Activated CD4-positive, alpha-beta T cell treated with anti-CD3 and anti-CD28 coated beads, Interleukin-2, amount 10 ng/mL, durations not matched to agents 24 days and 14 days (primary cell): ENCODE measurements around the gene ITIH3. TPM values are rescaled to one million over a fixed set of nuclear protein-coding genes. Genes with fewer than 3 reads are reported as not detected.

Source experiments
- DNase-seq: peaks from one replicate; pipeline ENCODE4 v3.0.0; 2022
- H3K27ac Mint-ChIP-seq: one replicate; pipeline ENCODE4 v1.8.0; 2022; ENCODE audit warnings: mild to moderate bottlenecking, mixed read lengths
- H3K27me3 Mint-ChIP-seq: one replicate; pipeline ENCODE4 v1.8.0; 2022; ENCODE audit warnings: mixed read lengths
- H3K36me3 Mint-ChIP-seq: one replicate; pipeline ENCODE4 v1.8.0; 2022; ENCODE audit warnings: low read depth, mild to moderate bottlenecking, mixed read lengths
- H3K4me1 Mint-ChIP-seq: one replicate; pipeline ENCODE4 v1.8.0; 2021; ENCODE audit warnings: mixed read lengths
- H3K4me3 Mint-ChIP-seq: one replicate; pipeline ENCODE4 v1.8.0; 2022; ENCODE audit warnings: mild to moderate bottlenecking, moderate library complexity, mixed read lengths
- H3K9me3 Mint-ChIP-seq: one replicate; pipeline ENCODE4 v1.8.0; 2021; ENCODE audit warnings: mixed read lengths
- intact Hi-C: fragments of 100-400 bp; cut with micrococcal nuclease; formaldehyde crosslinking; loops from one replicate; pipeline ENCODE4 v1.15.1; 2023
- total RNA-seq: library from RNA; stranded (reverse); gene quantifications from 2 replicates; pipeline ENCODE4 v1.2.3, GENCODE V29; 2022

ITIH3 gene
- total RNA-seq, 1 donor from 2014 or later: not detected

DNA sequence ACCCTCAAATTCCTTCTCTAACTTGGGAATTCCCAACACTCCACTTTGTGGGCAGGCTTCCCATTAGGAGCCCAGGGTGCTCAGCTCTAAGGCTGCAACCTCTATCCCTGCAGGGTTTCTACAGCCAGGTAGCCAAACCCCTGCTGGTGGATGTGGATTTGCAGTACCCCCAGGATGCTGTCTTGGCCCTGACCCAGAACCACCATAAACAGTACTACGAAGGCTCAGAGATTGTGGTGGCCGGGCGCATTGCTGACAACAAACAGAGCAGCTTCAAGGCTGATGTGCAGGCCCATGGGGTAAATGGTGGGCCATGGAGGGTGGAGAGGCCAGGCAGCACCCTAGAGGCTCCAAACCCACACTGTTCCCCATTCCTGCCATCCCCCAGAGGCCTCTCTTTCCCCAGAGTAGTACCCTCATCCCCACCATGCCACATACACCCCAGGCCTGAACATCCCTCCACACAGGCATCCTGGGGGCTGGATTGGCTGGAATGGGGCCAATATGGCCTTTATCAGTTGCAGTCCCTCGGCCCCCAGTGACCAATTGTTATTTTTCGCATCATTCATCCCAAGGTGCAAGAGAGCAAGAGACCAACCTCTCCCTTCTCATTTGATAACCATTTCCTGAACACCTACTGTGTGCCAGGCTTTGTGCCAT, 9.5 kb upstream of the ITIH3 start:
- Mint-ChIP-seq H3K4me3 (no peak overlapping the region), H3K36me3 (no peaks in the 10 kb centered on the region), H3K9me3 (no peaks in the 10 kb centered on the region), H3K27me3 (peaks cover 17% of the 10 kb centered on the region), H3K27ac (no peak overlapping the region), H3K4me1 (peaks cover 3% of the 10 kb centered on the region)
- intact Hi-C loops: no loop called here
- DNase-seq: no peak

DNA sequence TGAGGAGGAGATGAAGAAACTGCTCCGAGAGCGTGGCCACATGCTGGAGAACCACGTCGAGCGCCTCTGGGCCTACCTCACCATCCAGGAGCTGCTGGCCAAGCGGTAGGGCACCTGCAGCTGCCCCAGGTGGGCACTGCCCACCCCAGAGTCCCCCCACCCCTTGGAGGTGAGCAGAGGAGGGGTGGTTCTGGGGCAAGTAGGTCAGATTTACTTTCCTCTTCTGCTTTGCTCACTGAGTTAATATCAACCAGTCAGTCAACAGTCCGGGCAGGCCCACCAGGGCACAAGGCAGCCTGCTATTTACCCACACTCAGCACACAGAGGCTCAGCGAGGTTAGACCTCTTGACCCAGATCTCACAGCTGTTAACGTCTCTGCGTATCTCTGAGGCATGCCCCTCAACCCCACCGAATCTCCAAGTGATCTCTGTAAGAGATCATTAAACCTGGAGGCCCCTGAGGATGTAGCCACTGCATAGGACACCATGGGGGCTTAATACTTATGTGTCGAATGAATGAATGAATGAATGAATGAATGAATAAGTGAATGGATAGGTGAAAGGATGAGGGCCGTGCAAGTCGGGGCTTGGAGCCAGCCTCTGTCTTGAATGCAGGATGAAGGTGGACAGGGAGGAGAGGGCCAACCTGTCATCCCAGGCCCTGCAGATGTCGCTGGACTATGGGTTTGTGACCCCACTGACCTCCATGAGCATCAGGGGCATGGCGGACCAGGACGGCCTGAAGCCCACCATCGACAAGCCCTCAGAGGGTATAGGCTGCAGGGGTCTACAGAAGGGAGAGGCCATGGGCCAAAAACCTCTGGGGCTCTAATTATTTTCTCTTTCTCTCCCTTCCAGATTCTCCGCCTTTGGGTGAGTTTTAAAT, 8.0 kb upstream of the ITIH3 start:
- H3K36me3 Mint-ChIP-seq: no peaks in the 10 kb centered on the region
- H3K4me3 Mint-ChIP-seq: no peak overlapping the region
- H3K4me1 Mint-ChIP-seq: peaks cover 3% of the 10 kb centered on the region
- DNase-seq: no peak
- peaks cover 12% of the 10 kb centered on the region for H3K27me3 Mint-ChIP-seq
- no peaks in the 10 kb centered on the region for H3K9me3 Mint-ChIP-seq
- intact Hi-C loops: no loop called here
- no peak overlapping the region for H3K27ac Mint-ChIP-seq

DNA sequence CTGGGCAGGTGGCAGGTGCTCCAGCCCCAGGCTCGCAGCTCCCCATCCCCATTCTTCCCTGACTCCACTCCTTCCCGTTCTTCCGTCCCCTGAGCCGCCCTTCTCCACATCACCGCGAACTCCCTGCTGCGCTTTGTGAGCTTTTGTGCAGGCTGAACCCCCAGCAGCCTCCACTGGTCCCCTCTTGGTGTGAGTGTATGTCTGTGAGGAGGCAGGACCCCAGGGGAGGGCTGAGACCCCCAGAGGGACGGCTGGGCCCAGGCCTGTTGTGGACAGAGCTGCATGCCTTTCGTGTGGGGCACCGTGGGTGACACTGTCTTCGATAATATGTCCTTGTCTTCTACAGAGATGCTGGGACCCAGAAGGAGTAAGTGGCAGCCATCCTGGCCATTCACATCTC, 7.3 kb upstream of the ITIH3 start:
- intact Hi-C loops: no loop called here
- Mint-ChIP-seq H3K9me3 (no peaks in the 10 kb centered on the region), H3K27me3 (peaks cover 7% of the 10 kb centered on the region), H3K27ac (no peak overlapping the region), H3K4me1 (no peaks in the 10 kb centered on the region), H3K4me3 (no peak overlapping the region), H3K36me3 (no peaks in the 10 kb centered on the region)
- no peak for DNase-seq

DNA sequence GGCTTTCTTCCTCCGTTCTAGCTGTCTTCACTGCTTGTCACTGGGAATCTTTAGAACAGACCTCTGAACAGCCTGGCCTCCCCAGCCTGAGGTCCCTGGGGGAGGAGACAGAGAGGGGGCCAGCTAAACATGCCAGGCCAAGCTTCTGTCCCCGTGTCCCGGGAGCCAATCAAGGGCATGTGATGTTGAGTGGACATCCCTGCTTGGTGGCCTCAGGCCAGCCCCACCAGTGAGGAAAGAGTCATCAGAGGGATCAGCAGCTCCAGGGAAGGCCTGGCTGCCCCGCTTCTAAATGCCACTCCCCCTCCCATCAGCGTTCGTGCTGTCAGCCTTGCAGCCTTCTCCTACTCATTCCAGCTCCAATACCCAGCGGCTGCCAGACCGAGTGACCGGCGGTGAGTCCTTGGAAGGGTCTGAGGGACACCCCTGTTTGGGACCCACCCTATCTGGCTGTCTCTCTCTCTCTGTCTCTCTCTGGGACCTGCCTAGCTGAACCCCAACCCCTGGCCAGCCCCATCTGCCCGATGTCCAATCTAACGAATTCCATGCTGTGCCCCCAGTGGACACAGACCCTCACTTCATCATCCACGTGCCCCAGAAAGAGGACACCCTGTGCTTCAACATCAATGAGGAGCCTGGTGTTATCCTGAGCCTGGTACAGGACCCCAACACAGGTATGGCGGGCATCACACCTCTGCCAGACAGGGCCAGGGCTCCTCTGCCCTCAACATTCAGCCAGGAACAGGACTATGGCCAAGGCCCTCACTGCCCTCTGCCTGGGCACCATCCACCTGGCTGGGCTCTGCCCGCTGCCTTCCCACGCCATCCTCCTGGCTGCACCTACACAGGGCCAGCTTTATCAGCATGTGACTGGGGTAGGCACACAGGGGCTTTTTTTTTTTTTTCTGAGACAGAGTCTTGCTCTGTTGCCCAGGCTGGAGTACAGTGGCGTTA, 6.6 kb upstream of the ITIH3 start:
- intact Hi-C loops: no loop called here
- Mint-ChIP-seq H3K27ac (no peak overlapping the region), H3K27me3 (peaks cover 4% of the 10 kb centered on the region), H3K4me1 (no peaks in the 10 kb centered on the region), H3K36me3 (no peaks in the 10 kb centered on the region), H3K9me3 (no peaks in the 10 kb centered on the region), H3K4me3 (no peak overlapping the region)
- no peak for DNase-seq

DNA sequence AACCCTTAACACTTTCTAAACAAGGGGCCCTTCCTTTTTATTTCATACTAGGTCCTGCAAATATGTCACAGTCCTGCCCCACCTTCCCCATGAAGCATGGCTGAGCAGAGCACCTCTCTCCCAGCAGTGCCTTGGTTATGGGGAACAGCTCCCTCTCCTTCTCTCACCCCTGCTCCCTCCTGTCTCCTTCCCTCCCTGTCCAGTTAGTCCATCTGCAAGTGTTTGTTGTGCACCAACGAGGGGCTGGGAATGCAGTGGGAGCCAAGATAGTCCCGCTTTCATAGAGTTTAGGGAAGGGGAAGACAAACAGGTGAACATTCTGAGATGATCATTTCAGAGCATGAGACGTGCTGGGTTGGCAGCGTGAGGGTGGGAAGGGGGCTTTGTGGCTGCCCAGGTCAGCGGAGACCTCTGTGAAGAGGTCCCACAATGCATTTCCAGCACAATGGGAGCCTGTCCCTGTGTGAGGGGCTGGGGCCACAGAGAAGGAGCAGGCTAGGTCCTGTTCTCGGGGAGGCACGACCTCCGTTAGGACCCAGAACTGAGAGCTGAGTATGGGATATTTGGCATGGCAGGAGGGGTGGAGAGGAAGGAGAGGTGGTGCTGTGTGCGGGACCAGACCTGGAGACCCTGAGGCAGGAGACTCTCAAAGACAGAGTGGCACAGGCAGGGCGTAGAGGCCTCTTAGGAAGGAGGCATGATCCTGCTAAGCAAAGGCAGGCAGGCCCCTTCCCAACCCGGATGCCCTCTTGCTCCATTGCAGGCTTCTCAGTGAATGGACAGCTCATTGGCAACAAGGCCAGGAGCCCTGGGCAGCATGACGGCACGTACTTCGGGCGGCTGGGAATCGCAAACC, 5.5 kb upstream of the ITIH3 start:
- intact Hi-C loops: no loop called here
- no peaks in the 10 kb centered on the region for H3K4me1 Mint-ChIP-seq
- no peaks in the 10 kb centered on the region for H3K36me3 Mint-ChIP-seq
- H3K27me3 Mint-ChIP-seq: no peaks in the 10 kb centered on the region
- no peak overlapping the region for H3K27ac Mint-ChIP-seq
- no peak for DNase-seq
- H3K9me3 Mint-ChIP-seq: no peaks in the 10 kb centered on the region
- no peak overlapping the region for H3K4me3 Mint-ChIP-seq

DNA sequence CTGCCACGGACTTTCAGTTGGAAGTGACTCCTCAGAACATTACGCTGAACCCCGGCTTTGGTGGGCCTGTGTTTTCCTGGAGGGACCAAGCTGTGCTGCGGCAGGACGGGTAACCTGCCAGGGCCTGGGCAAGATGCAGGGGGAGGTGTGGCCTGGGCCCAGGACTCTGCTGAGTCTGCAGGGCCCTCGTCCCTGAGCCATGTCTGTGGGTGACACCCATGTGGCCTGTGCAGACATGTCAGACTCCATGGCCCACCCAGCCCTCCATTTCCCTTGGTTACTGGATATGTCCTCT, 4.9 kb upstream of the ITIH3 start:
- H3K4me1 Mint-ChIP-seq: no peaks in the 10 kb centered on the region
- no peaks in the 10 kb centered on the region for H3K9me3 Mint-ChIP-seq
- no peaks in the 10 kb centered on the region for H3K36me3 Mint-ChIP-seq
- H3K27ac Mint-ChIP-seq: no peak overlapping the region
- H3K4me3 Mint-ChIP-seq: no peak overlapping the region
- H3K27me3 Mint-ChIP-seq: no peaks in the 10 kb centered on the region
- DNase-seq: no peak
- intact Hi-C loops: no loop called here

DNA sequence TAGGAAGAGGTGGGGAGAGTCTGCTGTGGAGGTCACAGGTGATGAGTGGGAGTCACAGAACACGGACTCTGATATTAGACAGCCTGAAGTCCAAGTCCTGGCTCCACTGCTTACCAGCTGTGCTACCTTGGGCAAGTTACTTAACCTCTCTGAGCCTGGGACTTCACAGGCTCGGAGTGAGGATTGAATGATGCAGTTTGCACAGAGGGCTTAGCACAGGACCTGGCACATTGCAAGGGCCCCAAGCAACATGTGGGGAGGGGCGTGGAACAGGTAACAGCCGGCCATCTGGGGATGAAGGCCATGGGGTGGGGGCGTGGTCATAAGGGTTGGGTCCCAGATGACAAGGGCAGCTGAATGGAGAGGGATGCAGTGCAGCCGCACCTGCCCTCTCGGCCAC, 4.3 kb upstream of the ITIH3 start:
- Mint-ChIP-seq H3K9me3 (no peaks in the 10 kb centered on the region), H3K4me1 (no peaks in the 10 kb centered on the region), H3K36me3 (no peaks in the 10 kb centered on the region)

DNA sequence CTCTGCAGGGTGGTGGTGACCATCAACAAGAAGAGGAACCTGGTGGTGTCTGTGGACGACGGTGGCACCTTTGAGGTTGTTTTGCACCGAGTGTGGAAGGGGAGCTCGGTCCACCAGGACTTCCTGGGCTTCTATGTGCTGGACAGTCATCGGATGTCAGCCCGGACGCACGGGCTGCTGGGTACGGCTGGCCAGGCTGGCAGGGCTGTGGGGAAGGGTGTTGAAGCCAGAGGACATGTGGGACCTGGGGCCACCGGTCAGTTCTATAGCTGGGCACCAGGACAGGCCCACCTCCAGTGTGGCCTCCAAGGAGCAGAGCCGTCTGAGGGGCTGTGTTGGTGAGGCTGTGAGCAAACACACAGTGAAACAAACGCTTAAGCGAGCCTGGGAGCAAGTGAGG, 3.9 kb upstream of the ITIH3 start:
- H3K4me3 Mint-ChIP-seq: no peak overlapping the region
- intact Hi-C loops: no loop called here
- no peaks in the 10 kb centered on the region for H3K4me1 Mint-ChIP-seq
- no peaks in the 10 kb centered on the region for H3K36me3 Mint-ChIP-seq
- H3K27me3 Mint-ChIP-seq: no peaks in the 10 kb centered on the region
- no peaks in the 10 kb centered on the region for H3K9me3 Mint-ChIP-seq
- DNase-seq: no peak
- H3K27ac Mint-ChIP-seq: no peak overlapping the region

More for the DNA sequence above, 4.3 kb upstream of the ITIH3 start:
- Mint-ChIP-seq H3K4me3 (no peak overlapping the region), H3K27ac (no peak overlapping the region), H3K27me3 (no peaks in the 10 kb centered on the region)
- intact Hi-C loops: no loop called here
- no peak for DNase-seq

DNA sequence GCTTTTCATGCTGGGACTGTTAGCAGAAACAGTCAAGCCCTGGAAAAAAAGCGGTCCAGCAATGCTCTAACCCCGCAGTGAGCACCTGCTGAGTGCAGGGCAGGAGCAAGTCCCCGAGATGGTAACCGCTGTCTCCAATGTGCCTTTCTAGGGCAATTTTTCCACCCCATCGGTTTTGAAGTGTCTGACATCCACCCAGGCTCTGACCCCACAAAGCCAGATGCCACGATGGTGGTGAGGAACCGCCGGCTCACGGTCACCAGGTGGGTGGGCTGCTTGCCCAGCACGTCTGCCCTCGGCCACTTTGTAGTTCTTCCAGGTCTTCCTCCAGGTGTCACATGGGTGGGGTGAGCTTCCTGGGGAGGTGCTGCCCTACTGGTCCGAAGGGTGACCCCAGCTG, 3.2 kb upstream of the ITIH3 start:
- no peaks in the 10 kb centered on the region for H3K27me3 Mint-ChIP-seq
- intact Hi-C loops: no loop called here
- DNase-seq: no peak
- H3K4me3 Mint-ChIP-seq: no peak overlapping the region
- H3K4me1 Mint-ChIP-seq: no peaks in the 10 kb centered on the region
- H3K9me3 Mint-ChIP-seq: no peaks in the 10 kb centered on the region
- H3K27ac Mint-ChIP-seq: no peak overlapping the region
- no peaks in the 10 kb centered on the region for H3K36me3 Mint-ChIP-seq

DNA sequence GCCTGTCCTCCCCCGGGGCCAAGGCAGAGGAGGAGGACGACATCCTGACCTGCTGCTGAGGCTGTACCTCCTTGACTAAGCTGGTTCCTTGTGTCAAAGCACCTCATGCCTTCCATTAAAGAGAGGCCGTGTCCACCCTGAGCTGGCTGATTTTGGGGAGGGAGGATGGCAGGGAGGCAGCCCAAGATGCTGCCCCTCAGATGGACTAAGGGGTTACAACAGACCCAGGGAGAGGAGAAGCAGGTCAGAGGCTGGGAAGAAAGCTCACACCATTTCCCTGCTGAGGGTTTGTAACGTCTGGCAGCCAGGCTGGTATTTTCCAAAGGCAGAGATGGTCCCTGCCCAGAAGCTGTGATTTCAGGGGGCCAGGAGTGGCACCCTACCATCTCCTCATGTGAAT, 2.7 kb upstream of the ITIH3 start:
- Mint-ChIP-seq H3K27me3 (no peaks in the 10 kb centered on the region), H3K9me3 (no peaks in the 10 kb centered on the region), H3K27ac (no peak overlapping the region), H3K36me3 (no peaks in the 10 kb centered on the region), H3K4me1 (no peaks in the 10 kb centered on the region), H3K4me3 (no peak overlapping the region)
- intact Hi-C loops: no loop called here
- no peak for DNase-seq

DNA sequence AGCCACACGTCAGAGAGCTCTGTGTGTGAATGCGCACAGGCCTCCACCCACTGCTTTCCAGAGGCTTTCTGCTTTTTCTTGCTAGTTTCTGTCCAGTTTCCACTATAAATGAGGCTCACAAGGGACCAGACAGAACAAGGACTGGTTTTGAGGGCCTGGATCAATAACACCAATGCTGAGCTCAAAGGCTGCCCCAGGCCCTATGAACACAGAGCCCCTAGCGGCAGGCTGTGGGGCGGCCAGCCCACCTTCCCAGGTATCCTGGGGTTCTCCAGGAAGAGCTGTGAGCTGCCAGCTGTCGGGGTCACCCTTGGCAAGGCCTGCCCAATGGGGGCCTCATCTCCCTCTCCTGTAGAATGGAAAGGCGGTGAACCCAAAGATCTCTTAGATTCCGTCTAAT, 2.2 kb upstream of the ITIH3 start:
- intact Hi-C loops: no loop called here
- Mint-ChIP-seq H3K27me3 (no peaks in the 10 kb centered on the region), H3K27ac (no peak overlapping the region), H3K4me1 (no peaks in the 10 kb centered on the region), H3K4me3 (no peak overlapping the region), H3K36me3 (no peaks in the 10 kb centered on the region), H3K9me3 (no peaks in the 10 kb centered on the region)
- no peak for DNase-seq

DNA sequence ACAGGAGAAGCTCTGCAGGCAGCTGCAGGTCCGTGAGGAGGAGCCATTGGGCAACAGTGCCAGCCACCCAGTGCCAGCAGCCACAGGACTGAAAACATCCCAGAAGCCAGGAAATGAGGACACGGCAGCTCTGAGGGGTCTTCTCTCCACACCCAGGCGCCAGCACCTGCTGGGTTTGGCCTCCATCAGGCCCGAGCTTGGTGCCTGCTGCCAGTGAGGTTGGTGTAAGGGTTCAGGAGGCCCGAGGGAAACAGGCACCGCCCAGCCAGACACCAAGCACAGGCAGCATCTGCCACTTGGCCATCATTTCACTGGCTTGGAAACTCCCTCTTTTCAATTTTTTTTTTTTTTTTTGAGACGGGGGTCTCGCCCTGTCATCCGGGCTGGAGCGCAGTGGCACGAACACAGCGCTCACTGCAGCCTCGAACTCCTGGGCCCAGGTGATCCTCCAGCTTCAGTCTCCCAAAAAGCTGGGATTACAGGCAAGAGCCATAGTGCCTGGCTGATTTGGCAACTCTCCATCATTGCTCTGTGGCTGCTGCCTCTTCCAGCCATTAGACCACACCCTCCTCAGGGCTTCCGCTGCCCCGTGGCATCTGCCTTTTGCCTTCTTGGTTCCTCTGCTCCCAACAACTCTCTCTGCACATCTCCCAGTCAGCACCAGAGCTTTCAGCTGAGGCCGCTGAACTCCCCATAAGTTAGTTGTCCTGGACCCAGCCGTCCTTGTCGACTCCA, 1.5 kb upstream of the ITIH3 start:
- Mint-ChIP-seq H3K36me3 (no peaks in the 10 kb centered on the region), H3K27ac (no peak overlapping the region), H3K4me1 (no peaks in the 10 kb centered on the region), H3K27me3 (no peaks in the 10 kb centered on the region), H3K4me3 (no peak overlapping the region), H3K9me3 (no peaks in the 10 kb centered on the region)
- no peak for DNase-seq
- intact Hi-C loops: no loop called here
